GM12864 (cell line): ENCODE data around the gene JDP2.

Experiments used
- DNase-seq: peaks from one replicate; pipeline ENCODE4 v3.0.0-alpha.2; 2011; ENCODE audit warnings: low read depth
- H3K4me3 ChIP-seq: 2 replicates; pipeline ENCODE4 v1.5.1; 2011; ENCODE audit warnings: mild to moderate bottlenecking, low read depth, low read length, control low read depth
- TF ChIP-seq, protein P1 (sequence below): IDR thresholded peaks from 2 replicates; pipeline ENCODE4 v1.5.1; 2011; ENCODE audit warnings: low read depth, mild to moderate bottlenecking, moderate library complexity, low read length, control low read depth, inconsistent platforms; ENCODE audit errors: missing control alignments

The JDP2 gene

DNA sequence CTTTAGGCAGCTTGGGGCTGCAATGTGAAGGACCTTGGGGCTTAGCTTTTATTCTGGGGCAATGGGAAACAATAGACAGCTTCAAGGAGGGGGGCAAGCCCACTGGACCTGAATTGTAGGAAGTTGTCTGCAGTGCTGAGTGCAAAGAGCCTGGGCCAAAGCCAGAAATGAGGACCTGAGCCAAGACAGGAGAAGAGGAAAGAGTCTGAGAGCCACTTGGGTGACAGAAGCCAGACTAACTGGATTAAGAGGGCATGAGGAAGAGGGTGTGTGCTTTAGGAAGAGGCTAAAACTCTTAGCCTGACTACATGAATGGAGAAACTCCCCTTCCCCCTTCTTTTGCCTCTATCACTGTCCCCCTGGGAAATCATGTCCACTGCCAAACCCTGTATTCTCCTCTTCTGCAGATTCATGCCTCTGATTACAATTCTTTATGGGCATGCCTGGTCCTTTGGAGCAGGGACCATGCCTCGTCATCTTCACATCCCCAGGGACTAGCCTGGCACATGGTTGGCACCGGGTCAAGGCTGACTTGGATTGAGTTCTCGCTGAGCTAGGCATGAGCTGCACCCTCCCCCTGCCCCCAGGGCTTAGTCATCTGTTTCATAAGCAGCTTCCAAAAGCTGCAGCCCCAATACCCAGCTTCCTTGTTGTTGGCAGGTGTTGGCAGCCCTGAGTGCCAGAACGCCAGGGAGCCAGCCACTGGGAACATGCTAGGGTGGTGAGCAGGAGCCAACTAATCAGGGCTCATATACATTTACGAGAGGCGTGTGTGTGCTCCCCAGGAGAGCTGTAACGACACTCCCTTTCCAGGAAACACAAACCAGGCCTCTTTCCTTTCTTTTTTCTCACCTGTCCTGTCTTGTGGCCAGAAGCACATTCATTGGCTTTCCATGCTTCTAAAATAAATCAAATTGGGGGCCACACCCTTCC, 27.7 kb upstream of the JDP2 start:
- H3K4me3 ChIP-seq = no peak overlapping the region
- TF ChIP-seq, protein P1, sequence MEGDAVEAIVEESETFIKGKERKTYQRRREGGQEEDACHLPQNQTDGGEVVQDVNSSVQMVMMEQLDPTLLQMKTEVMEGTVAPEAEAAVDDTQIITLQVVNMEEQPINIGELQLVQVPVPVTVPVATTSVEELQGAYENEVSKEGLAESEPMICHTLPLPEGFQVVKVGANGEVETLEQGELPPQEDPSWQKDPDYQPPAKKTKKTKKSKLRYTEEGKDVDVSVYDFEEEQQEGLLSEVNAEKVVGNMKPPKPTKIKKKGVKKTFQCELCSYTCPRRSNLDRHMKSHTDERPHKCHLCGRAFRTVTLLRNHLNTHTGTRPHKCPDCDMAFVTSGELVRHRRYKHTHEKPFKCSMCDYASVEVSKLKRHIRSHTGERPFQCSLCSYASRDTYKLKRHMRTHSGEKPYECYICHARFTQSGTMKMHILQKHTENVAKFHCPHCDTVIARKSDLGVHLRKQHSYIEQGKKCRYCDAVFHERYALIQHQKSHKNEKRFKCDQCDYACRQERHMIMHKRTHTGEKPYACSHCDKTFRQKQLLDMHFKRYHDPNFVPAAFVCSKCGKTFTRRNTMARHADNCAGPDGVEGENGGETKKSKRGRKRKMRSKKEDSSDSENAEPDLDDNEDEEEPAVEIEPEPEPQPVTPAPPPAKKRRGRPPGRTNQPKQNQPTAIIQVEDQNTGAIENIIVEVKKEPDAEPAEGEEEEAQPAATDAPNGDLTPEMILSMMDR = no peak
- no peak for DNase-seq

DNA sequence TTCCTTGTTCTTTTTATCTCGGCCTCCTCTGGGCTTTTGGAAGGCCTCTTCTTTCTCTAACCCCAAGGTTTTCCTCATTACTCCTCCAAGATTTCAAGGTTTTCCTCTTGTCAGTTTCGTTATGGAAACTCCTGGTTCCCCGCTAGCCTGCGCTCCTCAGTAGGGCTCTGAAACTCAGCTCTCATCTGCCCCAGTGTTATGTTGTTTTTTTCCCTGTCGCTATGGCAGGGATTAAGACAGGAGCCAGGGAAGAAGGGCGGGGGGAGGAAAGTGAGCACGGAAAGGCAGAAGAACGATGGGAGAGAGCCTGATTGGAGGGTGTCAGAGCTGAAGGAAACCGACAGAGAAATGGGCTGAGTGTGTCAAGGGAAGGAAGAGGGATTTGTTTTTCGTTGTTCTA, 26.5 kb upstream of the JDP2 start:
- no peak overlapping the region for H3K4me3 ChIP-seq
- TF ChIP-seq, protein P1 = no peak
- no peak for DNase-seq

DNA sequence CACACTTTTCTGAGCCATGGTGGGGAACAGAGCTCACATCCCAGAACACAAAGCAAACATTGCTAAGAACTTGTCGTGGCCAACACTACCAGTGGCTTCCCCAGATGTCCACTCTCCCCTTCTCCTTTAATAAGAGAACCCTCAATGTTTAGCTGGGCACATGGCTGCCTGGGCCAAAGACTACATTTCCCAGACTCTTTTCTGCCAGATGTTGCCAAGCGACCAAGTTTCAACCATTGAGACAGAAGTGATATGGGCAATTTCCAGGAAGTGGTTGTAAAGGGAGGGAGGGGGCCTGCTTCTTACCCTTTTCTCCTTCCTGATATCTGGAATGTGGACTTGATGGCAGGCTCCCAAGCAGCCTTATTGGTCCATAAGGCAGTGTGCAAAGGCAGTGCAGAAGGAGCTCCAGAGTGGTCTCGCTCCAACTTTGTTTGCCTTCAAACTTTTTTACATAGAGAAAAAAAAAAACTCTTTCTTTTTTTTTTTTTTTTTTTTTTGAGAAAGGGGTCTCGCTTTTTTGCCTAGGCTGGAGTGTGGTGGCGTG, 24.9 kb upstream of the JDP2 start:
- TF ChIP-seq, protein P1 = no peak
- no peak overlapping the region for H3K4me3 ChIP-seq
- DNase-seq = no peak

DNA sequence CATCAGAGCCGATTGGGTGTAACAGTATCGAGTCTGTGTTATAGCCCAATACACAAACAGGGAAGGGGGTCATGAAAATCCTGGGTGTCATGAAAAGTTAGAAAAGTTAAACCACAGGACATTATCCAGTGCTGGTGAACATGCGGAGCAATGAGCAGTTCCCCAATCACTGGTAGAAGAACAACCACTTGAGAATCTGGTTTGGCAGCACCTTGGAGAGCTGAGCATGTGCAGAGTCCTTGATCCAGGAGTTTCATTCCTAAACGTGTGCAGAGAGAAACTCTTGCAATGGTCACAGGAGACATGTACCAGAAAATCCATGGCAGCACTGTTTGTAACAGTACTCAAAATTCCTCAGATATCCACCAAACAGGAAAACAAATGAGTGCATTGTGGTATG, 23.0 kb upstream of the JDP2 start:
- no peak for DNase-seq
- TF ChIP-seq, protein P1 = no peak
- no peak overlapping the region for H3K4me3 ChIP-seq

DNA sequence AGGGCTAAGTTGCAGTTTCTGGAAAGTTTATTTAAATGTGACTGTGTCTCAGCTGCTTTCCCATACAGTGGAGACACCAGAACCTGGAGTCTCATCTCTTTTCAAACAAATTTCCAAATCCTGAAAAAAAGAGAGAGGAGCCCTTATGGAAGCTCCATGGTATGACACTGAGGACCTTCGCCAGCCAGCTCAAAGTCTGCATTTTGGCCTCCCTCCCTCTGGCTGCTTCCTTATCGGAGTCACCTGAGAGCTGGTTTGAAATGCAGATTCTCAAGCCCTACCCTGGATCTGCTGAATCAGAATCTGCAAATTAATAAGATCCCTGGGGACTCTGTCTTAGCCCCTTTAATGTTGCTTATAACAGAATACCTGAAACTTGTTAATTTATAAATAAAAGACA, 21.7 kb upstream of the JDP2 start:
- DNase-seq = no peak
- TF ChIP-seq, protein P1 = no peak
- H3K4me3 ChIP-seq = no peak overlapping the region

DNA sequence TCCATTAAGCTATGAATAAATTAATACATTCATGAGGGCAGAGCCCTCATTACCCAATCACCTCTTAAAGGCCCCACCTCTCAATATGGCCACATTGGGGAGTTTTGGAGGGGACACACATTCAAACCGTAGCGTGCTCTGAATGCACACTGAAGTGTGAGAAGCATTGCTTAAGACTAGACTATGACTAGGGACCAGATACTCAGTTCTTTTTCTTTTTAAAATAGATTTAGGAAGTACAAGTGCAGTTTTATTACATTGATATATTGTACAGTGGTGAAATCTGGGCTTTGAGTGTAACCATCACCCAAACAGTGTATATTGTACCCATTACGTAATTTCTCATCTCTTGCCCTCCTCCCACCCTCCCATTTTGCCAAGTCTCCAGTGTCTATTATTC, 21.0 kb upstream of the JDP2 start:
- TF ChIP-seq, protein P1 = no peak
- DNase-seq = no peak

More for the DNA sequence above, 21.0 kb upstream of the JDP2 start:
- no peak overlapping the region for H3K4me3 ChIP-seq
